K562 (cell line): Measurements from ENCODE around the gene NRP1. TPM values are rescaled to one million over a fixed set of nuclear protein-coding genes. Genes with fewer than 3 reads are reported as not detected.

Experiments used
- ATAC-seq: fragments of 200-7000 bp; cut with Tn5 transposase; 3 replicates; pipeline ENCODE4 v1.9.1; 2020; ENCODE audit warnings: moderate library complexity
- BruUV-seq: library from RNA; stranded (reverse); fragments of 400-500 nt; replicated peaks from 2 replicates; lab custom pipeline; 2021; lab: Mats Ljungman, UMichigan
- CTCF ChIA-PET: fragments of 300-600 bp; formaldehyde crosslinking; extraction: SDS; loops from one replicate; lab custom pipeline; 2021; ENCODE audit warnings: low intra/inter-chr PET ratio; lab: Yijun Ruan, JAX
- POLR2A ChIA-PET: fragments of 300-600, 350-650 bp; sonication (Branson Sonifier 250); formaldehyde crosslinking; extraction: SDS; loops from one replicate; lab custom pipeline; 2021; ENCODE audit warnings: antibody characterized with exemption, inconsistent platforms; lab: Yijun Ruan, JAX
- DNase-seq, 4 experiments: peaks; one replicate each; pipeline versions ENCODE4 v3.0.0 to v3.0.0-alpha.2; 2011 to 2018; ENCODE audit warnings: low spot score in 3 of 4, mixed read lengths in 3 of 4; ENCODE audit errors: extremely low read depth in 1 of 4
- FAIRE-seq: peaks from 2 replicates; lab custom pipeline; 2011; peaks lifted over from hg19 to GRCh38; lab: Jason Lieb, UNC
- H2AFZ ChIP-seq: 2 replicates; pipeline ENCODE4 v1.6.0; 2011; ENCODE audit warnings: low read depth, low read length, control low read depth, inconsistent platforms
- H3K27ac ChIP-seq: fragments of 200-600 bp; 3 replicates; pipeline ENCODE4 v1.8.0; 2011; ENCODE audit warnings: low read depth, mild to moderate bottlenecking, control low read depth, inconsistent platforms, low read length, moderate library complexity, mixed read lengths; ENCODE audit errors: extremely low read depth
- H3K27me3 ChIP-seq, 2 experiments: fragments of 300-600 bp in 1 of 2; 2 replicates in 1 of 2; 3 replicates in 1 of 2; pipeline versions ENCODE4 v1.6.0 to v1.8.0; 2011; ENCODE audit warnings: inconsistent platforms in 2 of 2, low read length in 2 of 2, mild to moderate bottlenecking in 1 of 2, mixed read lengths in 1 of 2, moderate library complexity in 1 of 2; ENCODE audit not compliant: control insufficient read depth in 2 of 2, insufficient read depth in 2 of 2
- H3K36me3 ChIP-seq: fragments of 300-600 bp; 3 replicates; pipeline ENCODE4 v1.8.0; 2011; ENCODE audit warnings: mild to moderate bottlenecking, low read length, inconsistent platforms; ENCODE audit not compliant: control insufficient read depth, insufficient read depth
- H3K4me1 ChIP-seq, 2 experiments: fragments of 200-600 bp in 1 of 2; replicated peaks in 1 of 2; 2 replicates in 1 of 2; 3 replicates in 1 of 2; pipeline versions ENCODE4 v1.5.1 to v1.8.0; 2011; ENCODE audit warnings: inconsistent platforms in 2 of 2, low read length in 2 of 2, mild to moderate bottlenecking in 1 of 2, mixed read lengths in 1 of 2, moderate library complexity in 1 of 2; ENCODE audit not compliant: control insufficient read depth in 2 of 2, insufficient read depth in 2 of 2
- H3K4me2 ChIP-seq: 2 replicates; pipeline ENCODE4 v1.6.1; 2011; ENCODE audit warnings: low read length, control low read depth, inconsistent platforms, mixed read lengths; ENCODE audit not compliant: insufficient read depth
- H3K4me3 ChIP-seq: fragments of 200-600 bp; sonication (generic), shearing (Covaris generic); 2 replicates; pipeline ENCODE4 v1.5.1; 2016; ENCODE audit warnings: control low read depth, inconsistent platforms
- H3K79me2 ChIP-seq: fragments of 200-600 bp; 3 replicates; pipeline ENCODE4 v1.8.0; 2011; ENCODE audit warnings: low read length, inconsistent platforms; ENCODE audit not compliant: control insufficient read depth, insufficient read depth
- H3K9ac ChIP-seq, 2 experiments: 2 replicates each; pipeline versions ENCODE4 v1.6.0 to v1.6.1; 2011; ENCODE audit warnings: low read depth in 2 of 2, low read length in 2 of 2, control low read depth in 1 of 2, inconsistent platforms in 1 of 2, mild to moderate bottlenecking in 1 of 2, mixed read lengths in 1 of 2; ENCODE audit not compliant: insufficient read depth in 1 of 2
- H3K9me1 ChIP-seq: one replicate; pipeline ENCODE4 v1.6.0; 2011; ENCODE audit warnings: inconsistent platforms, mild to moderate bottlenecking, low read length, moderate library complexity; ENCODE audit not compliant: control insufficient read depth, insufficient read depth
- H3K9me3 ChIP-seq: replicated peaks from 2 replicates; pipeline ENCODE4 v1.5.1; 2011; ENCODE audit warnings: low read depth, low read length, inconsistent platforms; ENCODE audit not compliant: control insufficient read depth, insufficient read depth
- H4K20me1 ChIP-seq: replicated peaks from 2 replicates; pipeline ENCODE4 v1.6.1; 2011; ENCODE audit warnings: low read length, inconsistent platforms, mixed read lengths; ENCODE audit not compliant: control insufficient read depth, insufficient read depth
- ATF2 ChIP-seq: sonication (generic); formaldehyde crosslinking; IDR thresholded peaks from 2 replicates; pipeline ENCODE4 v1.8.1; 2022; ENCODE audit warnings: missing genetic modification reagents
- BRD9 ChIP-seq: fragments of 450-650 bp; IDR thresholded peaks from 2 replicates; pipeline ENCODE4 v1.6.1; 2018; ENCODE audit warnings: low read depth; ENCODE audit not compliant: partially characterized antibody
- CREM ChIP-seq: IDR thresholded peaks from 2 replicates; pipeline ENCODE4 v1.6.1; 2014; ENCODE audit warnings: antibody characterized with exemption, low read depth
- FOS ChIP-seq: IDR thresholded peaks from 3 replicates; pipeline ENCODE4 v1.6.1; 2011; ENCODE audit not compliant: insufficient read length; ENCODE audit errors: extremely low read depth
- IRF1 ChIP-seq: sonication (generic); formaldehyde crosslinking; IDR thresholded peaks from 2 replicates; pipeline ENCODE4 v1.8.0; 2022; ENCODE audit warnings: missing genetic modification reagents, mild to moderate bottlenecking, borderline replicate concordance
- RREB1 ChIP-seq: fragments of 250-450 bp; sonication (Bioruptor Pico); IDR thresholded peaks from 2 replicates; pipeline ENCODE4 v1.4.0; 2020
- SP1 ChIP-seq: sonication (generic); formaldehyde crosslinking; IDR thresholded peaks from 2 replicates; pipeline ENCODE4 v1.8.1; 2022; ENCODE audit warnings: mild to moderate bottlenecking, missing genetic modification reagents
- SUPT5H ChIP-seq: fragments of 450-650 bp; IDR thresholded peaks from 2 replicates; pipeline ENCODE4 v1.6.1; 2016
- ZFX ChIP-seq: sonication (generic); formaldehyde crosslinking; IDR thresholded peaks from 2 replicates; pipeline ENCODE4 v1.8.0; 2022; ENCODE audit warnings: mild to moderate bottlenecking, missing genetic modification reagents, moderate library complexity
- ZNF551 ChIP-seq: fragments of 250-450 bp; sonication (Bioruptor Pico); IDR thresholded peaks from 2 replicates; pipeline ENCODE4 v1.5.0; 2021; ENCODE audit warnings: mild to moderate bottlenecking, moderate library complexity
- WGBS: fragments of 100-300 bp; shearing (Covaris generic); methylation state at CpG from one replicate; pipeline ENCODE4 v1.1.6; 2016; ENCODE audit warnings: low coverage, mixed read lengths; ENCODE audit not compliant: insufficient coverage; ENCODE audit errors: missing lambda C conversion rate; 5-methylcytosine and 5-hydroxymethylcytosine counted together
- in situ Hi-C: fragments of 300-500 bp; cut with MboI; formaldehyde crosslinking; loops from 4 replicates; pipeline ENCODE4 v1.15.0; 2018; ENCODE audit warnings: inconsistent platforms, mixed read lengths
- intact Hi-C: fragments of 100-400 bp; cut with micrococcal nuclease; formaldehyde crosslinking; loops from 2 replicates; pipeline ENCODE4 v1.14.2; 2022
- polyA plus RNA-seq, 8 experiments: library from polyadenylated mRNA; depleted of rRNA in 4 of 8; stranded (reverse) in 5 of 8; unstranded in 3 of 8; fragments of >200 nt; fragmentation: Nextera tagmentation in 2 of 8; fragmentation: Illumina TruSeq in 1 of 8; extraction: Ambion mirVana in 2 of 8; extraction: Trizol in 1 of 8; gene quantifications; 2 replicates each; pipeline versions ENCODE4 v1.2.1 to v1.2.3, GENCODE V29; 2011 to 2014; ENCODE audit warnings: inconsistent platforms in 1 of 8, missing spikeins in 1 of 8
- total RNA-seq, 7 experiments: library from RNA; depleted of rRNA in 6 of 7; stranded (reverse); fragments of >200 nt in 6 of 7; fragmentation: Illumina TruSeq in 2 of 7; extraction: Trizol in 2 of 7; gene quantifications; 2 replicates each; pipeline versions ENCODE4 v1.2.1 to v1.2.3, GENCODE V29; 2011 to 2021; ENCODE audit warnings: low replicate concordance in 1 of 7
- TF ChIP-seq, protein P1 (sequence below): fragments of 250-450 bp; sonication (Bioruptor Pico); IDR thresholded peaks from 2 replicates; pipeline ENCODE4 v1.5.0; 2021

Gene NRP1
- total and polyA plus RNA-seq, 9 of the 15 experiments (the other 6 are each of a cell fraction or from before 2014, with no cell fraction given) = 0.01 to 0.38 (median 0.04) TPM; not detected in 5

- peaks cover 3 to 21% of the 10 kb centered on the region in 2 experiments; a peak in 3 of 5 replicates for H3K27me3 ChIP-seq
- no peaks in the 10 kb centered on the region for H3K36me3 ChIP-seq
- H3K4me2 ChIP-seq = no peak overlapping the region
- DNase-seq = no peak
- no peak for ATAC-seq
- H3K27ac ChIP-seq = no peak overlapping the region
- ChIA-PET CTCF (no interaction called here), POLR2A (no interaction called here)
- WGBS = 0% methylated on average over 5 of the region's 5 CpGs
- no peak for FAIRE-seq
- H3K79me2 ChIP-seq = no peaks in the 10 kb centered on the region
- H3K4me1 ChIP-seq = no peaks in the 10 kb centered on the region; a peak in 1 of 5 replicates
- TF ChIP-seq CREM (no peak), IRF1 (CRISPR knock-in tag) (no peak), FOS (no peak), ZFX (CRISPR knock-in tag) (no peak), ZNF551 (CRISPR knock-in tag) (no peak), SUPT5H (no peak), SP1 (CRISPR knock-in tag) (no peak), ATF2 (no peak), BRD9 (no peak), RREB1 (no peak)
- TF ChIP-seq, protein P1, sequence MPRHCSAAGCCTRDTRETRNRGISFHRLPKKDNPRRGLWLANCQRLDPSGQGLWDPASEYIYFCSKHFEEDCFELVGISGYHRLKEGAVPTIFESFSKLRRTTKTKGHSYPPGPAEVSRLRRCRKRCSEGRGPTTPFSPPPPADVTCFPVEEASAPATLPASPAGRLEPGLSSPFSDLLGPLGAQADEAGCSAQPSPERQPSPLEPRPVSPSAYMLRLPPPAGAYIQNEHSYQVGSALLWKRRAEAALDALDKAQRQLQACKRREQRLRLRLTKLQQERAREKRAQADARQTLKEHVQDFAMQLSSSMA (CRISPR knock-in tag) = no peak
- H2AFZ ChIP-seq = no peak overlapping the region
- H3K9me3 ChIP-seq = no peaks in the 10 kb centered on the region
- in situ Hi-C loops (no loop called here), intact Hi-C loops (loop anchor here (5.0 kb wide), 1 partner anchor 333 kb away; no protein-coding TSS in a partner anchor)
- BruUV-seq = no TSS peak
- H4K20me1 ChIP-seq = no peaks in the 10 kb centered on the region
- H3K9ac ChIP-seq = no peak overlapping the region
- no peaks in the 10 kb centered on the region for H3K9me1 ChIP-seq
- no peak overlapping the region for H3K4me3 ChIP-seq
Measured at GRCh38 chr10:33129996-33130386, 204.5 kb downstream of the NRP1 start.
